Activated naive CD8-positive, alpha-beta T cell treated with anti-CD3 and anti-CD28 coated beads, Interleukin-2, amount 10 ng/mL, durations not matched to agents 7 days and 5 days (primary cell): ENCODE data around the gene BMPER. TPM values are rescaled to one million over a fixed set of nuclear protein-coding genes. Genes with fewer than 3 reads are reported as not detected.

ENCODE experiments used
- ATAC-seq: fragments of 150-1000 bp; cut with Tn5 transposase; one replicate; pipeline ENCODE4 v1.10.0; 2021; ENCODE audit warnings: low read depth, moderate library complexity
- POLR2A ChIA-PET: fragments of 350-600 bp; sonication (Branson Sonifier 250); formaldehyde crosslinking; loops from one replicate; lab custom pipeline; 2021; ENCODE audit warnings: antibody characterized with exemption; lab: Charles Lee
- DNase-seq: peaks from one replicate; pipeline ENCODE4 v3.0.0; 2021
- H3K27ac Mint-ChIP-seq: one replicate; pipeline ENCODE4 v1.8.0; 2022; ENCODE audit warnings: mild to moderate bottlenecking, mixed read lengths
- H3K27me3 Mint-ChIP-seq: one replicate; pipeline ENCODE4 v1.8.0; 2022; ENCODE audit warnings: mild to moderate bottlenecking, moderate library complexity, mixed read lengths
- H3K36me3 Mint-ChIP-seq: one replicate; pipeline ENCODE4 v1.8.0; 2021; ENCODE audit warnings: mild to moderate bottlenecking, mixed read lengths
- H3K4me1 Mint-ChIP-seq: one replicate; pipeline ENCODE4 v1.8.0; 2021; ENCODE audit warnings: mixed read lengths
- H3K4me3 Mint-ChIP-seq: one replicate; pipeline ENCODE4 v1.8.0; 2022; ENCODE audit warnings: mild to moderate bottlenecking, moderate library complexity, mixed read lengths
- H3K9me3 Mint-ChIP-seq: one replicate; pipeline ENCODE4 v1.8.0; 2021; ENCODE audit warnings: mixed read lengths
- total RNA-seq, 2 experiments: library from RNA; stranded (reverse); gene quantifications; one replicate each; pipeline ENCODE4 v1.2.3, GENCODE V29; 2021

BMPER gene
- total RNA-seq, 2 experiments from 2014 or later = not detected

DNA sequence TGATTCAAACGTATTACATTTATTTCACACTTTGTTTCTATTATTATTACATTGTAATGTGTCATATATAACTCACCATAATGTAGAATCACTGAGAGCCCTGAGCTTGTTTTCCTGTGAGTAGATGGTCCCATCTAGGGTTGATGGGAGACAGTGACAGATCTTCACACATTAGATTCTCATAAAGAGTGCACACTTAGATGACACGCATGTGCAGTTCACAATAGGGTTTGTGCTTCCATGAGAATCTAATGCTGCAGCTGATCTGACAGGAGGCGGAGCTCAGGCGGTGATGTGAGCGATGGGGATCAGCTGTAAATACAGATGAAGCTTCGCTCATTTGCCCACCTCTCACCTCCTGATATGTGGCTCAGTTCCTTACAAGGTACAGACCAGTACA is 36.1 kb downstream of the BMPER start:
- ATAC-seq (no peak), DNase-seq (no peak)
- Mint-ChIP-seq H3K27me3 (peaks cover 6% of the 10 kb centered on the region), H3K4me1 (no peaks in the 10 kb centered on the region), H3K27ac (no peak overlapping the region), H3K36me3 (no peaks in the 10 kb centered on the region), H3K4me3 (no peak overlapping the region), H3K9me3 (no peaks in the 10 kb centered on the region)
- POLR2A ChIA-PET = no interaction called here

DNA sequence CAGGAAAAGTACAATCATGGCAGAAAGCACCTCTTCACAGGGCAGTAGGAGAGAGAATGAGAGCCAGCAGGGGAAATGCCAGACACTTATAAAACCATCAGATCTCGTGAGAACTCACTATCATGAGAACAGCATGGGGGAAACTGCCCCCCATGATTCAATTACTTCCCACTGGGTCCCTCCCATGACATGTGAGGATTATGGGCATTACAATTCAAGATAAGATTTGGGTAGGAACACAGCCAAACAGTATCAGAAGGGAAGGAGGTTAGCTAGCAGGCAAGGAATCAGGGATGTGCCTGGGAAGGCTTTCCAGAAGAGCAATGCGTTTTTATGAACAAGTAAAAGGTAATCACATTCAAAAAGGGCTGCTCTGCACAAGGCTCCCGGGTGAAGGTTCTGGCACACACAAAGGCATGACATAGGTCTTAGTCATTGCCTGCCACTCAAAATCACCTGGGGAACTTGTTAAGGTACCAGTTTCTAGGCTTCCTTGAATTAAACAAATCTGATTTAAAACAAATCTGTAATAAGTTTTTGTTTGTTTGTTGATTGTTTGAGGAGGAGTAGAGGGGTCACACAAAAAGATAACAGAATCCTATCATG is 40.9 kb downstream of the BMPER start:
- peaks cover 9% of the 10 kb centered on the region for H3K27me3 Mint-ChIP-seq
- H3K9me3 Mint-ChIP-seq = no peaks in the 10 kb centered on the region
- H3K36me3 Mint-ChIP-seq = no peaks in the 10 kb centered on the region
- ATAC-seq = no peak
- DNase-seq = no peak
- H3K4me3 Mint-ChIP-seq = no peak overlapping the region
- no peak overlapping the region for H3K27ac Mint-ChIP-seq
- no peaks in the 10 kb centered on the region for H3K4me1 Mint-ChIP-seq
- POLR2A ChIA-PET = no interaction called here

DNA sequence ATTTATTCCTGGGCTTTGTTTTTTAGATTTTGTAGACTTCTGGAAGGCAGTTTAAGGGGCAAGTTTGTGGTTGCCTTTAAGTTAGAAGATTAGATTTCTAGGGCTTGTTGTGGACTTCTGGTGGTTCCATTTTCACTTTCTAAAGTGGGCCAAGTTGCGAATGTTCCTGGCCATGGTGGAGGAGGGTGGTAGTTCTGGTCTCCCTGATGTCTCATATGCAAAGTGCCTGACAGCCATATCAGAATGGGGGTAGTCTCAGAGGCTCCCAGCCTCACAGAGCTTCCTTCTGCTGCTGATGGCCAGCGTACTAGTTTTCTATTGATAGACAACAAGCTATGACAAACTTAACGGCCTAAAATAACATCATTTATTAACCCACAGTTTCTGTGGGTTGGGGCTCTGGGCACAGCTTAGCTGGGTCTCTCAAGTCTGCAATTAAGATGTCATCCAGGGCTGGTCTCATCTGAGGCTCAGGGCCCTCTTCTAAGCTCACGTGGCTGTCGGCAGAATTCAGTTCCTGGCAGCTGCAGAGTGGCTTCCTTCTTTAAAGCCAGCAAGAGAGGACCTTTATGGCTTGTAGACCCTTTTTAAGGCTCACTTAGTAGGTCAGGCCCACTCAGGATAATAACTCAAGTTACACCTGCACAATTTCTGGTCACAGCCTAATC is 44.8 kb downstream of the BMPER start:
- Mint-ChIP-seq H3K27me3 (peaks cover 9% of the 10 kb centered on the region), H3K9me3 (no peaks in the 10 kb centered on the region), H3K4me3 (no peak overlapping the region), H3K36me3 (no peaks in the 10 kb centered on the region), H3K4me1 (no peaks in the 10 kb centered on the region), H3K27ac (no peak overlapping the region)
- POLR2A ChIA-PET = no interaction called here
- ATAC-seq = no peak
- DNase-seq = no peak

DNA sequence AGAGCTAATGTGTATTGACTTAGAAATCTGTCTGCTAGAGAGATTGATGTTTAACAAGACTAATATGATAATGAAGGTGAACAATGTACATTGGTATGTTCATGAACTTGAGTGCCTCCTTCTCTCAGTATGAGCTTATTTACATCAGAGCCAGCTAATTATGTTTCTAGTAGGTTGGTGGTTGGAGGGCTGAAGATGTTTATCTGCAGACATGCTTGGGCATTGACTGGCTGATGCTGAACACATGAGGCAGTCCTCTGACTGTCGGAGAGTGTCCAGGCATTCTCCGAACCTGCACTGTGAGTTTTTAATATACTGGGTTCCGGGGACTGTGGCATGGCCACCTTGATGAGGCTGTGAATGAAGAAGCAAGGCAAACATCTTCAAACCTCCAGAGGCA is 47.5 kb downstream of the BMPER start:
- no peak for ATAC-seq
- no peak for DNase-seq
- Mint-ChIP-seq H3K9me3 (no peaks in the 10 kb centered on the region), H3K27ac (no peak overlapping the region), H3K36me3 (no peaks in the 10 kb centered on the region), H3K4me1 (no peaks in the 10 kb centered on the region), H3K4me3 (no peak overlapping the region), H3K27me3 (no peaks in the 10 kb centered on the region)
- POLR2A ChIA-PET = no interaction called here

DNA sequence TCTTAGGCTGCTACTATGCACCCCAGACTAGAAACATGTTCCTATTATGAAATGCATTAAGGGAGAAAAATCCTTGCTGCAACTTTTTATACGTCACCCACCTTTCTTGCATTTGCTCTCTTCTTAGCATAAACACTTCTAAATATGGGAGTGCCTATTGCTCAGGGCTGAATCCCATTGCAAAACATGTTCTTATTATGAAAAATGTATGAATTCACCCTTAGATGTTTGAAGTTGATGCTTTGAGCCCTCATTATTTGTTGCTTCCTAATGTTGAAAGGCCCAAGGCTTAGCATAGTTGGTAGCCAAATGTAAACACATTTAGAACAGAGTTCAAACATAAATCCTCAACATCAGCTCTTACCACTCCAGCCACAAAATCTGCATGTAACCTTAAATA is 52.8 kb downstream of the BMPER start:
- Mint-ChIP-seq H3K27ac (no peak overlapping the region), H3K36me3 (no peaks in the 10 kb centered on the region), H3K4me3 (no peak overlapping the region), H3K9me3 (no peaks in the 10 kb centered on the region), H3K27me3 (peaks cover 2% of the 10 kb centered on the region), H3K4me1 (no peaks in the 10 kb centered on the region)
- no peak for DNase-seq
- no peak for ATAC-seq
- POLR2A ChIA-PET = no interaction called here

DNA sequence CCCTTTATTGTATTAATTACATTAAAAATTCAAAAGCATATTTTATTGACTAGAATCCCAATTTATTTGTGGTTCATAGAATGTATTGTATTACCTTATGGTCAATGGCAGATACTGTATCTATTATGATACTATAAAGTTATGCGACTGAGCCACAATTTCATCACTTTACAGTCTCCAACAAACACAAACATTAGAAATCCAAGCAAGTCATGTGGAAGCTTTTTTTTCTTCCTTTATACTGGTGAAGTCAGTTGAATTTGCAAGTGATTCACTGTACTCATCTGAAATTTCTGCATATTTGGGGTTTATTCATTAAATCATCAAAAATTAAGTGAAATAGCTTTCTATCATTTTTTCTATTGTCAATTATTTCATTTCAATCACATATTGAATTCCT is 54.3 kb downstream of the BMPER start:
- no peak overlapping the region for H3K4me3 Mint-ChIP-seq
- POLR2A ChIA-PET = no interaction called here
- H3K36me3 Mint-ChIP-seq = no peaks in the 10 kb centered on the region
- H3K4me1 Mint-ChIP-seq = no peaks in the 10 kb centered on the region
- ATAC-seq = no peak
- H3K27me3 Mint-ChIP-seq = peaks cover 2% of the 10 kb centered on the region
- H3K27ac Mint-ChIP-seq = no peak overlapping the region
- H3K9me3 Mint-ChIP-seq = no peaks in the 10 kb centered on the region
- DNase-seq = no peak

DNA sequence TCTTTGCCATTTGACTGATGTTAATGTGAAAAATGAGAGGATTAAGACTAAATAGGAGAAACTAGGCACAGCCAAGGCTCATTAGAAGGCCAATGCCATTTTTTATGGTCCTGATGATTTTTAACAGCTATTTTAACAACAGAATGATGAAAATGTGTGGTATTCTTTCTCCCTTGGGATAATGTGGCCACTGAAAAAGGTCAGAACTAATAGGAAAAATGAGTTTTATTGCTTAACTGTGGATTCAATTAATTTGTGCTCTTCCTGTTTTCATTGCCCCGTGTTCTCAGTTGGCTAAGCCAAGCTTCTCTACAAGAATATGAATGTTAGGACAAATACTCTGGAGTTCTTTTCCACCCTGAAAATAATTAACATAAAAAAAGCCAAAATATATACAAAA is 56.6 kb downstream of the BMPER start:
- H3K4me1 Mint-ChIP-seq = no peaks in the 10 kb centered on the region
- H3K27me3 Mint-ChIP-seq = peaks cover 2% of the 10 kb centered on the region
- no peak for DNase-seq
- ATAC-seq = no peak
- no peak overlapping the region for H3K27ac Mint-ChIP-seq
- H3K9me3 Mint-ChIP-seq = no peaks in the 10 kb centered on the region
- POLR2A ChIA-PET = no interaction called here
- H3K36me3 Mint-ChIP-seq = no peaks in the 10 kb centered on the region
- no peak overlapping the region for H3K4me3 Mint-ChIP-seq

DNA sequence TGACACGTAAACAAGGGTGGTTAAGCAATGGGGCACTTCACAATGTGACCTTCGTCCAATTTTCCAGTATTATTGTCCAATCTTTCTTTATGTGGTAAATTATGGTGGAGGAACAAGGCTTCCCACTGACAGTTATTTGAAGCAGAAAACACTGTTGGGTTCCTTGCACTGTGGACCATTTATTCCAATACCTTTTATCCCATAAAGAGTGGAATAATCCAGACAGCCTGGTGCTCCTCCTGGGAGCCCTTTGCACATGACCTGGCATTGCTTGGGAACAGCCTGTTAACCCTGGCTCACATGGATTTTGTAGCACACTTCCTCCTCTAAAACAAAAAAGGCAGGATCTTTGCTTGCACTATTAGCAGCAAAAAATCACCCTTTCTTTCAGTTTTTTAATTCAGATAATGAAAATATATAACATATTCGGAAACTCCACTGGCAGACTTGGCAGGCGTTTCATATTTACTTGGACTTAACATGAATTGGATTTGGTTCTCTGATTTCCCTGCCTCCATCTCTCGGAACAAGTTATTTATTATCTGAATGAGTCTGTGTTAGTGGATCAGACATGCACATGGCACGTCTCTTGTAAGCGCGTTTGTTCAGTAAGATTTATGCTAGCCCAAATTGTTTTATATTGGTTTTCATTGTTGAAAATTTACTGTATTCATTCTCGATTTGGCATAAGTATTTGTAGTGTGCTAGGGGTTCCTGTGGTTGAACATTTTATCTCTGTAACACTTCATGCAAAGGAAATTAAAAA is 59.3 kb downstream of the BMPER start:
- Mint-ChIP-seq H3K27me3 (peaks cover 2% of the 10 kb centered on the region), H3K9me3 (no peaks in the 10 kb centered on the region), H3K4me3 (no peak overlapping the region), H3K27ac (no peak overlapping the region), H3K4me1 (no peaks in the 10 kb centered on the region), H3K36me3 (no peaks in the 10 kb centered on the region)
- DNase-seq = no peak
- ATAC-seq = no peak
- POLR2A ChIA-PET = no interaction called here

DNA sequence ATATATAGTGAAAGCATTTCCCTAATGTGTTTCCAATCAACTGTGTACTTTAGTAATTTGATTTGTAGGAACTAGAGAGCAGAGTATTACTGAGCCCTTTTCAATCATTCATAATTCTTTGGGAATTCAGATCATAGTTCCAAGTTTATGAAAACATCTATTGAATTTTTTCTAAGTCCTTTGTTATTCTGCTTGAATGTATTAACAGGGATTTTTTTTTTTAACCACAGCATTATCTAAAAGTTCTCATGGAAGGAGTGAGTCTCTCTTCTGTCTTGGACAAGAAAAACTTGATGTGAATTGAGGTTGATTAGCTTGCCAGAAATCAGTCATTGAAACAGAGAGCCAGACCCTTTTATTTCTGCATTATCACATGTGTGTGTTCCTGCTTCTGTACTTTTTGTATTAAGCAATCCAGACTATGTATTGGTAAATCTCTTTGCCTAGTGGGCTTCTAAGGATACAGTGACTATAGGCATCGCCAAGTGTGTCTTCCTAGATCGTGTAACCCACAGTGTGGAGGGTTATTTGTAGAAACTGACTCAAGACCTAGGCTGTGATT is 59.9 kb downstream of the BMPER start:
- no peaks in the 10 kb centered on the region for H3K4me1 Mint-ChIP-seq
- peaks cover 2% of the 10 kb centered on the region for H3K27me3 Mint-ChIP-seq
- no peak overlapping the region for H3K4me3 Mint-ChIP-seq
- POLR2A ChIA-PET = no interaction called here
- ATAC-seq (no peak), DNase-seq (no peak)
- H3K36me3 Mint-ChIP-seq = no peaks in the 10 kb centered on the region
- no peaks in the 10 kb centered on the region for H3K9me3 Mint-ChIP-seq
- H3K27ac Mint-ChIP-seq = no peak overlapping the region

DNA sequence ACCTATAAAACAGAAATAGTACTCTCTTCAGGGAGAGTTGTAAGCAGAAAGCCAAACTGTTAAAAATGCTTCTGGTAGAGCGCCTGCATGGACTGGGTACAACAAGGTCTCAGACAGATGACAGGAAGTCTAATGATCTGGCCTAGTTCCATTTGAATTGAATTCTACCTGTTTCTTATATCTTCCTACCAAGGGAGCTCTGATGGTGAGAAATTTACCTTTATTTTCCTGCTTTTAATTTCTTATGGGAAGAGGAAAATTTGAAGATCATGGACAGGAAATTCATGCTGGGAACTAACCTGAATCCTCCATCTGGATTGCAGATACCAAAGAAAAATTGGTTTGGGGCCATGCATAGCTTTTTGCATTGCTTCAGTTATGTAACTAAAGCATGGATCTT is 63.3 kb downstream of the BMPER start:
- POLR2A ChIA-PET = no interaction called here
- Mint-ChIP-seq H3K4me3 (no peak overlapping the region), H3K27me3 (no peaks in the 10 kb centered on the region), H3K4me1 (no peaks in the 10 kb centered on the region), H3K9me3 (no peaks in the 10 kb centered on the region), H3K27ac (no peak overlapping the region), H3K36me3 (no peaks in the 10 kb centered on the region)
- DNase-seq (no peak), ATAC-seq (no peak)

DNA sequence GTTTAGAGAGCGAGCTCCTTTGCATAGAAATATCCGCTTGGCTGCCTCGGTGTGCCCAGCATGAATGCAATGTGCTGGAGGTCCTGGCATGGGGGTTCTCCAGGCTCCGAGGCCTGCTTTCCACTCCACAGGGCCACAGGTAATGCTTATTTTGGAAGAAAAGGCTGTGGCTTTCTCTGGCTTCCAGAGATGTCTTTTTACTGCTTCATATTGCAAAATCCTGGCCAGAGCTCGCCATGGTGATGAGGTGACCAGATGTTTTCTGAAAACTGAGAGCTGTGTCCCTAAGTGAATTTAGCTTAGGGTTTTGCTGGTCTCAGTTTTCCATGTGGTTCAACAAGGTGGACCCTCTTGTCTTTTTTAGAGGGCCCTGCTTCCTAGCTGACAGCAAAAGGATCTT is 65.2 kb downstream of the BMPER start:
- POLR2A ChIA-PET = no interaction called here
- H3K4me1 Mint-ChIP-seq = no peaks in the 10 kb centered on the region
- no peaks in the 10 kb centered on the region for H3K36me3 Mint-ChIP-seq
- no peaks in the 10 kb centered on the region for H3K27me3 Mint-ChIP-seq
- H3K9me3 Mint-ChIP-seq = no peaks in the 10 kb centered on the region
- H3K27ac Mint-ChIP-seq = no peak overlapping the region
- no peak for DNase-seq
- no peak overlapping the region for H3K4me3 Mint-ChIP-seq
- no peak for ATAC-seq

DNA sequence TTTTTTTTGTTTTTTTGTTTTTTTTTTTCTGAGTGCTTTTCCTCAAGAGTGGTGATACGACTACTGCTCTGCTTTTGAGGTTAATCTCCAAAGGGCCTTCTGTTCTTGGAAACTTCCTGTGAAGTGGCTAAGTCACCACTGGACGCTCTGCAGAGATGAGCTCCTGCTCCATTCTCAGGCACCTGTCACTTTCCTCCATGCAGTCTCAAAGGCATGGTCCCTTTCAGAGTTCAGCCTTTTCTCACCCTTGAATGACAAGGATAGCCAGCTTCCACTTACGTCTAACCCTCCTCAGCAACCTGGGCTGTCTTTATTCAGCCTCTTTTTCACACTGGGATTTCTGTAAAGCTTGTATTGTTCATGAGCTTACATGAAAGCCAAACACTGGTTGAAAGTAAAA is 65.8 kb downstream of the BMPER start:
- no peak for DNase-seq
- Mint-ChIP-seq H3K27me3 (no peaks in the 10 kb centered on the region), H3K4me1 (no peaks in the 10 kb centered on the region), H3K27ac (no peak overlapping the region), H3K9me3 (no peaks in the 10 kb centered on the region), H3K4me3 (no peak overlapping the region), H3K36me3 (no peaks in the 10 kb centered on the region)
- POLR2A ChIA-PET = no interaction called here
- no peak for ATAC-seq

DNA sequence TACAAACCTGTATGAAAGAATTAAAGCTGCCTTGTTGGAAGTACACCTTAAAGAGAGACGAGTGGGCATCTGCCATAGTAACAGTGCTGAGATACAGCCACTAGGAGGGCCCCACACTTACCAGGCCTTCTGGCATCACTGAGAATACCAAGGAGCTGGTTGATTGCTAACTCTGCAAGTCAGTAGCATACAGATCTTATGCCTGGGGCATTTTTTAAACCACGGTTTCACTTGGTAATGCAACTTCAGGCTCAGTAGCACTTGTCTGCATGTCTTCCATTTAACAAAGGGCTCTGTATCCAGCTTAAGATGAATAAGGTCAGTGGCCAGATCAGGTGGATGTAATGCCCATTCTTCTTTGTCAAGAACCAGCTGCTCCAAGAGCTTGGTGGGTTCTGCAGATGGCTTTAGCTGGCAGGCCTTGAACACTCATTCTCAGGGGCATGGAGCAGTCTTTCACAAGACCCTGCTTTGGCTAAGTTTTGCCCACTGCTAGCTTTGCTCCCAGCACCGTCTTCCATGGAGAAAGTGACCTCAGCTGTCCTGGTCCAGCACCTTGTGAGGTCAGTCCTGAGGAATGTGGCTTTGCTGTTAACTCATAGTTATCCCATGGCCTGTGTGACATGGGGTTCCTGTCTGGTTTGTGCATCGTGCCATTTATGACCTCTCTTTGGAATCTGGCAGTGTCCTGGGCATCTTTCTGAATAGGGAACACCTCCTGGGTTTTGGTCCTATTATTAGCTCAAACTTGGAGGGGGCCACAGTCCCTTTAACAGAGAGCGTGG is 68.1 kb downstream of the BMPER start:
- Mint-ChIP-seq H3K4me1 (no peaks in the 10 kb centered on the region), H3K27ac (no peak overlapping the region), H3K4me3 (no peak overlapping the region), H3K9me3 (no peaks in the 10 kb centered on the region), H3K27me3 (no peaks in the 10 kb centered on the region), H3K36me3 (no peaks in the 10 kb centered on the region)
- POLR2A ChIA-PET = no interaction called here
- no peak for DNase-seq
- ATAC-seq = no peak
